Measurements from ENCODE around the gene PAK1.

PAK1 gene

GRCh38 chr11:77442394-77443053, 31.4 kb downstream of the PAK1 start:
- Histone ChIP-seq H2BK120ac (ENCODE audit: low read depth, low read length) (no peak overlapping the region), H3K4me2 (ENCODE audit: insufficient read depth, low read length, poor library complexity, severe bottlenecking) (no peak overlapping the region), H2AFZ (ENCODE audit: low read length) (no peak overlapping the region), H3K4me1 (ENCODE audit: control insufficient read depth in 2 of 2, insufficient read depth in 1 of 2, low read depth in 1 of 2, low read length in 2 of 2) (peaks cover 0 to 2% of the 10 kb centered on the region in 2 donors), H4K8ac (ENCODE audit: low read depth, low read length) (no peak overlapping the region), H2BK5ac (ENCODE audit: low read length) (no peak overlapping the region), H3K23ac (ENCODE audit: low read depth, low read length, poor library complexity) (no peak overlapping the region), H3K4ac (ENCODE audit: low read length) (no peak overlapping the region), H2BK15ac (ENCODE audit: low read length) (no peak overlapping the region), H3K79me1 (ENCODE audit: low read depth, low read length) (no peaks in the 10 kb centered on the region), H4K91ac (ENCODE audit: low read depth, low read length, poor library complexity) (no peak overlapping the region), H3K27me3 (ENCODE audit: control insufficient read depth in 3 of 3, insufficient read depth in 3 of 3, low read depth in 1 of 3, low read length in 3 of 3) (no peaks in the 10 kb centered on the region), H2AK5ac (ENCODE audit: low read depth, low read length) (no peak overlapping the region), H3K27ac (replicated peaks; ENCODE audit: low read length) (no peak overlapping the region), H3K4me3 (ENCODE audit: low read length in 2 of 2) (no peak overlapping the region), H3K9ac (ENCODE audit: low read depth, low read length, poor library complexity) (no peak overlapping the region), H3K9me3 (replicated peaks in 1 of 2; ENCODE audit: control insufficient read depth in 2 of 2, insufficient read depth in 1 of 2, low read depth in 1 of 2, low read length in 2 of 2) (no peaks in the 10 kb centered on the region), H3K36me3 (replicated peaks in 1 of 2; ENCODE audit: control insufficient read depth in 2 of 2, insufficient read depth in 2 of 2, low read length in 2 of 2) (no peaks in the 10 kb centered on the region), H3K14ac (ENCODE audit: low read length) (no peak overlapping the region), H2BK12ac (ENCODE audit: low read length) (no peak overlapping the region), H3K18ac (ENCODE audit: low read length) (no peak overlapping the region)
- WGBS, 2 donors (ENCODE audit: extremely low coverage in 2 of 2, insufficient read length in 2 of 2, insufficient replicate concordance in 1 of 2), result no CpG with 5 or more reads among the region's 3 CpGs
- no peak for DNase-seq (ENCODE audit: low spot score)

GRCh38 chr11:77441426-77441825, 32.5 kb downstream of the PAK1 start:
- DNase-seq (ENCODE audit: low spot score), result no peak
- WGBS, 2 donors (ENCODE audit: extremely low coverage in 2 of 2, insufficient read length in 2 of 2, insufficient replicate concordance in 1 of 2), result no CpG with 5 or more reads among the region's 1 CpG
- peaks cover 0 to 2% of the 10 kb centered on the region in 2 donors for H3K4me1 ChIP-seq (ENCODE audit: control insufficient read depth in 2 of 2, insufficient read depth in 1 of 2, low read depth in 1 of 2, low read length in 2 of 2)

GRCh38 chr11:77440678-77441077, 33.2 kb downstream of the PAK1 start:
- Histone ChIP-seq H3K4ac (ENCODE audit: low read length) (no peak overlapping the region), H3K9ac (ENCODE audit: low read depth, low read length, poor library complexity) (no peak overlapping the region), H2BK5ac (ENCODE audit: low read length) (no peak overlapping the region), H3K27ac (replicated peaks; ENCODE audit: low read length) (no peak overlapping the region), H3K4me2 (ENCODE audit: insufficient read depth, low read length, poor library complexity, severe bottlenecking) (no peak overlapping the region), H3K36me3 (replicated peaks in 1 of 2; ENCODE audit: control insufficient read depth in 2 of 2, insufficient read depth in 2 of 2, low read length in 2 of 2) (no peaks in the 10 kb centered on the region), H3K18ac (ENCODE audit: low read length) (no peak overlapping the region), H3K79me1 (ENCODE audit: low read depth, low read length) (no peaks in the 10 kb centered on the region), H3K23ac (ENCODE audit: low read depth, low read length, poor library complexity) (no peak overlapping the region), H2BK120ac (ENCODE audit: low read depth, low read length) (no peak overlapping the region), H2BK15ac (ENCODE audit: low read length) (no peak overlapping the region), H2AK5ac (ENCODE audit: low read depth, low read length) (no peak overlapping the region), H2BK12ac (ENCODE audit: low read length) (no peak overlapping the region), H4K91ac (ENCODE audit: low read depth, low read length, poor library complexity) (no peak overlapping the region), H3K4me3 (ENCODE audit: low read length in 2 of 2) (no peak overlapping the region), H3K9me3 (replicated peaks in 1 of 2; ENCODE audit: control insufficient read depth in 2 of 2, insufficient read depth in 1 of 2, low read depth in 1 of 2, low read length in 2 of 2) (no peaks in the 10 kb centered on the region), H3K14ac (ENCODE audit: low read length) (no peak overlapping the region), H3K27me3 (ENCODE audit: control insufficient read depth in 3 of 3, insufficient read depth in 3 of 3, low read depth in 1 of 3, low read length in 3 of 3) (no peaks in the 10 kb centered on the region), H3K4me1 (ENCODE audit: control insufficient read depth in 2 of 2, insufficient read depth in 1 of 2, low read depth in 1 of 2, low read length in 2 of 2) (peaks cover 0 to 2% of the 10 kb centered on the region in 2 donors), H4K8ac (ENCODE audit: low read depth, low read length) (no peak overlapping the region), H2AFZ (ENCODE audit: low read length) (no peak overlapping the region)
- no peak for DNase-seq (ENCODE audit: low spot score)

More at GRCh38 chr11:77441426-77441825, 32.5 kb downstream of the PAK1 start:
- Histone ChIP-seq H3K36me3 (replicated peaks in 1 of 2; ENCODE audit: control insufficient read depth in 2 of 2, insufficient read depth in 2 of 2, low read length in 2 of 2) (no peaks in the 10 kb centered on the region), H2AFZ (ENCODE audit: low read length) (no peak overlapping the region), H4K8ac (ENCODE audit: low read depth, low read length) (no peak overlapping the region), H3K14ac (ENCODE audit: low read length) (no peak overlapping the region), H3K27me3 (ENCODE audit: control insufficient read depth in 3 of 3, insufficient read depth in 3 of 3, low read depth in 1 of 3, low read length in 3 of 3) (no peaks in the 10 kb centered on the region), H3K23ac (ENCODE audit: low read depth, low read length, poor library complexity) (no peak overlapping the region), H2BK5ac (ENCODE audit: low read length) (no peak overlapping the region), H3K4me2 (ENCODE audit: insufficient read depth, low read length, poor library complexity, severe bottlenecking) (no peak overlapping the region), H3K9me3 (replicated peaks in 1 of 2; ENCODE audit: control insufficient read depth in 2 of 2, insufficient read depth in 1 of 2, low read depth in 1 of 2, low read length in 2 of 2) (no peaks in the 10 kb centered on the region), H2BK120ac (ENCODE audit: low read depth, low read length) (no peak overlapping the region), H2AK5ac (ENCODE audit: low read depth, low read length) (no peak overlapping the region), H3K9ac (ENCODE audit: low read depth, low read length, poor library complexity) (no peak overlapping the region), H4K91ac (ENCODE audit: low read depth, low read length, poor library complexity) (no peak overlapping the region), H3K4ac (ENCODE audit: low read length) (no peak overlapping the region), H3K18ac (ENCODE audit: low read length) (no peak overlapping the region), H3K79me1 (ENCODE audit: low read depth, low read length) (no peaks in the 10 kb centered on the region), H2BK15ac (ENCODE audit: low read length) (no peak overlapping the region), H3K4me3 (ENCODE audit: low read length in 2 of 2) (no peak overlapping the region), H2BK12ac (ENCODE audit: low read length) (no peak overlapping the region), H3K27ac (replicated peaks; ENCODE audit: low read length) (no peak overlapping the region)

- Histone ChIP-seq H3K9ac (ENCODE audit: low read depth, low read length, poor library complexity) (no peak overlapping the region), H3K4me1 (ENCODE audit: control insufficient read depth in 2 of 2, insufficient read depth in 1 of 2, low read depth in 1 of 2, low read length in 2 of 2) (no peaks in the 10 kb centered on the region), H3K9me3 (replicated peaks in 1 of 2; ENCODE audit: control insufficient read depth in 2 of 2, insufficient read depth in 1 of 2, low read depth in 1 of 2, low read length in 2 of 2) (no peaks in the 10 kb centered on the region), H3K4me3 (ENCODE audit: low read length in 2 of 2) (no peak overlapping the region), H2BK12ac (ENCODE audit: low read length) (no peak overlapping the region), H3K36me3 (replicated peaks in 1 of 2; ENCODE audit: control insufficient read depth in 2 of 2, insufficient read depth in 2 of 2, low read length in 2 of 2) (no peaks in the 10 kb centered on the region), H3K27ac (replicated peaks; ENCODE audit: low read length) (no peak overlapping the region), H3K14ac (ENCODE audit: low read length) (no peak overlapping the region), H2AK5ac (ENCODE audit: low read depth, low read length) (no peak overlapping the region), H2BK15ac (ENCODE audit: low read length) (no peak overlapping the region), H3K23ac (ENCODE audit: low read depth, low read length, poor library complexity) (no peak overlapping the region), H2BK120ac (ENCODE audit: low read depth, low read length) (no peak overlapping the region), H3K79me1 (ENCODE audit: low read depth, low read length) (no peaks in the 10 kb centered on the region), H3K18ac (ENCODE audit: low read length) (no peak overlapping the region), H2AFZ (ENCODE audit: low read length) (no peak overlapping the region), H2BK5ac (ENCODE audit: low read length) (no peak overlapping the region), H3K27me3 (ENCODE audit: control insufficient read depth in 3 of 3, insufficient read depth in 3 of 3, low read depth in 1 of 3, low read length in 3 of 3) (no peaks in the 10 kb centered on the region), H4K91ac (ENCODE audit: low read depth, low read length, poor library complexity) (no peak overlapping the region), H3K4ac (ENCODE audit: low read length) (no peak overlapping the region), H3K4me2 (ENCODE audit: insufficient read depth, low read length, poor library complexity, severe bottlenecking) (no peak overlapping the region), H4K8ac (ENCODE audit: low read depth, low read length) (no peak overlapping the region)
- DNase-seq (ENCODE audit: low spot score), result no peak
- no CpG with 5 or more reads among the region's 2 CpGs for WGBS, 2 donors (ENCODE audit: extremely low coverage in 2 of 2, insufficient read length in 2 of 2, insufficient replicate concordance in 1 of 2)
These were observed 35.4 kb downstream of the PAK1 start for GRCh38 chr11:77438487-77438886.

Measured in neuronal stem cell (in vitro differentiated cells).